K562 (cell line): ENCODE data around the gene HNRNPK. TPM values are rescaled to one million over a fixed set of nuclear protein-coding genes. Genes with fewer than 3 reads are reported as not detected.
A peak's percentile ranks its signal among the peaks of the same experiment; 100 is the strongest.

ENCODE experiments used
- ATF1 ChIP-seq, 2 experiments: fragments of 450-650 bp in 1 of 2; IDR thresholded peaks; 2 replicates each; pipeline ENCODE4 v1.6.1; 2016; ENCODE audit warnings: missing compliant biosample characterization in 1 of 2, missing genetic modification characterization in 1 of 2
- CREB3 ChIP-seq: fragments of 450-650 bp; conservative IDR thresholded peaks from 2 replicates; pipeline ENCODE4 v1.6.1; 2016; ENCODE audit warnings: missing genetic modification characterization, low read depth, mild to moderate bottlenecking, missing compliant biosample characterization, moderate library complexity
- HLTF ChIP-seq: fragments of 450-650 bp; IDR thresholded peaks from 2 replicates; pipeline ENCODE4 v1.6.1; 2016
- HOMEZ ChIP-seq: fragments of 250-450 bp; sonication (Bioruptor Pico); IDR thresholded peaks from 2 replicates; pipeline ENCODE4 v1.4.0; 2020; ENCODE audit warnings: mild to moderate bottlenecking, moderate library complexity
- KDM1A ChIP-seq, 2 experiments: fragments of 450-650 bp; IDR thresholded peaks; 2 replicates each; pipeline ENCODE4 v1.6.1; 2016; ENCODE audit warnings: mild to moderate bottlenecking in 2 of 2
- KDM4B ChIP-seq, 2 experiments: fragments of 450-650 bp in 1 of 2; sonication (generic) in 1 of 2; IDR thresholded peaks; 2 replicates each; pipeline ENCODE4 v1.6.1; 2016 to 2017; ENCODE audit warnings: borderline replicate concordance in 2 of 2, antibody characterized with exemption in 1 of 2, low read depth in 1 of 2, mild to moderate bottlenecking in 1 of 2
- MBD1 ChIP-seq: fragments of 250-450 bp; sonication (Bioruptor Pico); IDR thresholded peaks from 2 replicates; pipeline ENCODE4 v1.8.0; 2022; ENCODE audit warnings: inconsistent platforms
- MTA3 ChIP-seq: fragments of 450-650 bp; formaldehyde crosslinking; IDR thresholded peaks from 2 replicates; pipeline ENCODE4 v1.6.1; 2017; ENCODE audit warnings: mild to moderate bottlenecking, borderline replicate concordance
- NR1H2 ChIP-seq: sonication (generic); formaldehyde crosslinking; IDR thresholded peaks from 2 replicates; pipeline ENCODE4 v1.4.0; 2020; ENCODE audit warnings: mild to moderate bottlenecking, missing genetic modification reagents
- NR2C2 ChIP-seq, 2 experiments: fragments of 200-800 bp in 1 of 2; sonication (Bioruptor generic) in 1 of 2; sonication (generic) in 1 of 2; formaldehyde crosslinking in 1 of 2; IDR thresholded peaks; 2 replicates each; pipeline versions ENCODE4 v1.6.1 to v1.8.0; 2016 to 2022; ENCODE audit warnings: mild to moderate bottlenecking in 1 of 2, missing compliant biosample characterization in 1 of 2, missing genetic modification characterization in 1 of 2, missing genetic modification reagents in 1 of 2
- PCBP1 ChIP-seq: fragments of 200-400 bp; formaldehyde crosslinking; IDR thresholded peaks from 2 replicates; pipeline ENCODE4 v1.6.1; 2018; ENCODE audit warnings: mild to moderate bottlenecking, low read depth, low read length; ENCODE audit not compliant: poor library complexity, severe bottlenecking
- RBM14 ChIP-seq: fragments of 200-400 bp; formaldehyde crosslinking; IDR thresholded peaks from 2 replicates; pipeline ENCODE4 v1.6.1; 2018; ENCODE audit warnings: low read depth, mild to moderate bottlenecking, low read length, moderate library complexity, borderline replicate concordance; ENCODE audit not compliant: insufficient read depth
- SIN3B ChIP-seq: fragments of 450-650 bp; IDR thresholded peaks from 2 replicates; pipeline ENCODE4 v1.6.1; 2017; ENCODE audit warnings: low read depth, mild to moderate bottlenecking, moderate library complexity
- ZNF707 ChIP-seq: fragments of 250-450 bp; sonication (Bioruptor Pico); conservative IDR thresholded peaks from 2 replicates; pipeline ENCODE4 v1.8.0; 2022; ENCODE audit warnings: inconsistent platforms, mild to moderate bottlenecking, moderate library complexity
- polyA plus RNA-seq, 8 experiments: library from polyadenylated mRNA; depleted of rRNA in 4 of 8; stranded (reverse) in 5 of 8; unstranded in 3 of 8; fragments of >200 nt; fragmentation: Nextera tagmentation in 2 of 8; fragmentation: Illumina TruSeq in 1 of 8; extraction: Ambion mirVana in 2 of 8; extraction: Trizol in 1 of 8; gene quantifications; 2 replicates each; pipeline versions ENCODE4 v1.2.1 to v1.2.3, GENCODE V29; 2011 to 2014; ENCODE audit warnings: inconsistent platforms in 1 of 8, missing spikeins in 1 of 8
- total RNA-seq, 7 experiments: library from RNA; depleted of rRNA in 6 of 7; stranded (reverse); fragments of >200 nt in 6 of 7; fragmentation: Illumina TruSeq in 2 of 7; extraction: Trizol in 2 of 7; gene quantifications; 2 replicates each; pipeline versions ENCODE4 v1.2.1 to v1.2.3, GENCODE V29; 2011 to 2021; ENCODE audit warnings: low replicate concordance in 1 of 7
- TF ChIP-seq, protein P1 (sequence below): sonication (generic); formaldehyde crosslinking; IDR thresholded peaks from 2 replicates; pipeline ENCODE4 v1.8.1; 2023; ENCODE audit warnings: mild to moderate bottlenecking, missing genetic modification reagents, moderate library complexity
- TF ChIP-seq, protein P2 (sequence below): fragments of 450-650 bp; IDR thresholded peaks from 2 replicates; pipeline ENCODE4 v1.6.1; 2016; ENCODE audit warnings: borderline replicate concordance

HNRNPK gene
- total and polyA plus RNA-seq, 9 of the 15 experiments (the other 6 are each of a cell fraction or from before 2014, with no cell fraction given): 224 to 883 (median 618) TPM

GRCh38 chr9:83920927-83921707 is 58.9 kb downstream of the HNRNPK start, which contains the start of gene KIF27 (continued):
- TF ChIP-seq CREB3 (tag) (no peak), SIN3B (no peak), MTA3 (no peak), NR2C2 (CRISPR knock-in tag; IDR thresholded peaks at IDR 0.05) (no peak), NR2C2 (tag; IDR thresholded peaks at IDR 0.05) (peak; percentile 50), ZNF707 (CRISPR knock-in tag) (no peak), KDM1A (IDR thresholded peaks at IDR 0.05) (no peak), ATF1 (CRISPR knock-in tag; IDR thresholded peaks at IDR 0.05) (no peak), ATF1 (tag; IDR thresholded peaks at IDR 0.05) (no peak), KDM4B (IDR thresholded peaks at IDR 0.05; ENCODE audit: borderline replicate concordance in 2 of 2, low read depth in 1 of 2) (0 out of 4 replicates have a peak, but pooled peaks of 1 of the 2 experiments have one; percentile 30), NR1H2 (CRISPR knock-in tag) (no peak), HOMEZ (CRISPR knock-in tag) (no peak), PCBP1 (no peak), RBM14 (peak; percentile 99), HLTF (no peak), MBD1 (CRISPR knock-in tag) (no peak)
- TF ChIP-seq, protein P1, sequence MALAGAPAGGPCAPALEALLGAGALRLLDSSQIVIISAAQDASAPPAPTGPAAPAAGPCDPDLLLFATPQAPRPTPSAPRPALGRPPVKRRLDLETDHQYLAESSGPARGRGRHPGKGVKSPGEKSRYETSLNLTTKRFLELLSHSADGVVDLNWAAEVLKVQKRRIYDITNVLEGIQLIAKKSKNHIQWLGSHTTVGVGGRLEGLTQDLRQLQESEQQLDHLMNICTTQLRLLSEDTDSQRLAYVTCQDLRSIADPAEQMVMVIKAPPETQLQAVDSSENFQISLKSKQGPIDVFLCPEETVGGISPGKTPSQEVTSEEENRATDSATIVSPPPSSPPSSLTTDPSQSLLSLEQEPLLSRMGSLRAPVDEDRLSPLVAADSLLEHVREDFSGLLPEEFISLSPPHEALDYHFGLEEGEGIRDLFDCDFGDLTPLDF (CRISPR knock-in tag): no peak; the same call in 1 of the 2 replicates
- TF ChIP-seq, protein P2, sequence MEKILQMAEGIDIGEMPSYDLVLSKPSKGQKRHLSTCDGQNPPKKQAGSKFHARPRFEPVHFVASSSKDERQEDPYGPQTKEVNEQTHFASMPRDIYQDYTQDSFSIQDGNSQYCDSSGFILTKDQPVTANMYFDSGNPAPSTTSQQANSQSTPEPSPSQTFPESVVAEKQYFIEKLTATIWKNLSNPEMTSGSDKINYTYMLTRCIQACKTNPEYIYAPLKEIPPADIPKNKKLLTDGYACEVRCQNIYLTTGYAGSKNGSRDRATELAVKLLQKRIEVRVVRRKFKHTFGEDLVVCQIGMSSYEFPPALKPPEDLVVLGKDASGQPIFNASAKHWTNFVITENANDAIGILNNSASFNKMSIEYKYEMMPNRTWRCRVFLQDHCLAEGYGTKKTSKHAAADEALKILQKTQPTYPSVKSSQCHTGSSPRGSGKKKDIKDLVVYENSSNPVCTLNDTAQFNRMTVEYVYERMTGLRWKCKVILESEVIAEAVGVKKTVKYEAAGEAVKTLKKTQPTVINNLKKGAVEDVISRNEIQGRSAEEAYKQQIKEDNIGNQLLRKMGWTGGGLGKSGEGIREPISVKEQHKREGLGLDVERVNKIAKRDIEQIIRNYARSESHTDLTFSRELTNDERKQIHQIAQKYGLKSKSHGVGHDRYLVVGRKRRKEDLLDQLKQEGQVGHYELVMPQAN: no peak
